SK-N-SH (cell line): ENCODE data around the gene MAP2K5. TPM values are rescaled to one million over a fixed set of nuclear protein-coding genes. Genes with fewer than 3 reads are reported as not detected.

Experiments used
- CTCF ChIA-PET: fragments of 300-600, 350-600 bp; formaldehyde crosslinking; extraction: SDS; loops from one replicate; lab custom pipeline; 2021; lab: Yijun Ruan, JAX
- POLR2A ChIA-PET: fragments of 350-600 bp; sonication (Branson Sonifier 250); formaldehyde crosslinking; extraction: SDS; loops from one replicate; lab custom pipeline; 2020; ENCODE audit warnings: antibody characterized with exemption, inconsistent platforms; lab: Yijun Ruan, JAX
- DNase-seq: peaks from one replicate; pipeline ENCODE4 v3.0.0; 2012
- H2AFZ ChIP-seq: fragments of 200-600 bp; sonication (generic); 2 replicates; pipeline ENCODE4 v1.8.1; 2016; ENCODE audit warnings: antibody characterized with exemption, mild to moderate bottlenecking, low read depth
- H3F3A ChIP-seq: fragments of 200-600 bp; sonication (generic); replicated peaks from 2 replicates; pipeline ENCODE3; 2016; ENCODE audit warnings: antibody characterized with exemption, mild to moderate bottlenecking; ENCODE audit not compliant: insufficient read depth
- H3K27ac ChIP-seq, 2 experiments: fragments of 200-500 bp in 1 of 2; fragments of 200-600 bp in 1 of 2; sonication (Bioruptor generic) in 1 of 2; sonication (generic), shearing (Covaris generic) in 1 of 2; 2 replicates each; pipeline versions ENCODE4 v1.5.1 to v1.6.1; 2014 to 2016; ENCODE audit warnings: low read depth in 2 of 2, inconsistent platforms in 1 of 2, low read length in 1 of 2, mild to moderate bottlenecking in 1 of 2, mixed read lengths in 1 of 2
- H3K27me3 ChIP-seq: fragments of 200-600 bp; sonication (generic), shearing (Covaris generic); 2 replicates; pipeline ENCODE4 v1.6.1; 2016; ENCODE audit warnings: mixed run types; ENCODE audit not compliant: insufficient read depth
- H3K36me3 ChIP-seq, 2 experiments: fragments of 200-500 bp in 1 of 2; fragments of 200-600 bp in 1 of 2; sonication (Bioruptor generic) in 1 of 2; sonication (generic) in 1 of 2; replicated peaks in 1 of 2; 2 replicates each; pipeline versions ENCODE3 to v1.5.1; 2014 to 2016; ENCODE audit warnings: low read length in 1 of 2, mild to moderate bottlenecking in 1 of 2; ENCODE audit not compliant: insufficient read depth in 2 of 2, control insufficient read depth in 1 of 2
- H3K4me1 ChIP-seq, 2 experiments: fragments of 200-500 bp in 1 of 2; fragments of 200-600 bp in 1 of 2; sonication (Bioruptor generic) in 1 of 2; sonication (generic), shearing (Covaris generic) in 1 of 2; 2 replicates each; pipeline versions ENCODE4 v1.5.1 to v1.6.1; 2014 to 2016; ENCODE audit warnings: low read depth in 1 of 2, low read length in 1 of 2, mixed run types in 1 of 2; ENCODE audit not compliant: insufficient read depth in 2 of 2, control insufficient read depth in 1 of 2
- H3K4me2 ChIP-seq: fragments of 200-600 bp; sonication (generic), shearing (Covaris generic); 2 replicates; pipeline ENCODE4 v1.6.1; 2017; ENCODE audit warnings: mixed run types
- H3K4me3 ChIP-seq, 2 experiments: fragments of 200-500 bp in 1 of 2; fragments of 200-600 bp in 1 of 2; sonication (Bioruptor generic) in 1 of 2; sonication (generic), shearing (Covaris generic) in 1 of 2; 2 replicates each; pipeline versions ENCODE4 v1.5.1 to v1.8.1; 2014 to 2016; ENCODE audit warnings: low read depth in 2 of 2, inconsistent platforms in 1 of 2, low read length in 1 of 2, mild to moderate bottlenecking in 1 of 2, mixed read lengths in 1 of 2, moderate library complexity in 1 of 2
- H3K79me2 ChIP-seq: fragments of 200-600 bp; sonication (generic); 2 replicates; pipeline ENCODE4 v1.8.1; 2017; ENCODE audit warnings: mild to moderate bottlenecking; ENCODE audit not compliant: insufficient read depth
- H3K9ac ChIP-seq: fragments of 200-600 bp; sonication (generic); 2 replicates; pipeline ENCODE4 v1.6.1; 2017; ENCODE audit warnings: mixed run types
- H3K9me2 ChIP-seq: fragments of 200-600 bp; sonication (generic); 2 replicates; pipeline ENCODE4 v1.6.1; 2017; ENCODE audit warnings: mixed run types
- H3K9me3 ChIP-seq: fragments of 200-600 bp; sonication (generic); 2 replicates; pipeline ENCODE4 v1.6.1; 2017; ENCODE audit warnings: mixed run types, mild to moderate bottlenecking, moderate library complexity
- H4K20me1 ChIP-seq: fragments of 200-600 bp; sonication (generic); 2 replicates; pipeline ENCODE4 v1.6.1; 2017; ENCODE audit warnings: mild to moderate bottlenecking, mixed run types; ENCODE audit not compliant: insufficient read depth
- CHD2 ChIP-seq: fragments of 150-350 bp; IDR thresholded peaks from 2 replicates; pipeline ENCODE4 v1.6.1; 2018; ENCODE audit warnings: low read length; ENCODE audit not compliant: partially characterized antibody
- EP300 ChIP-seq, 2 experiments: IDR thresholded peaks; 2 replicates each; pipeline versions ENCODE4 v1.4.0 to v1.6.1; 2012; ENCODE audit warnings: borderline replicate concordance in 1 of 2, low read depth in 1 of 2, low read length in 1 of 2
- FOSL2 ChIP-seq: IDR thresholded peaks from 2 replicates; pipeline ENCODE4 v1.4.0; 2012; ENCODE audit warnings: low read depth, mild to moderate bottlenecking, moderate library complexity, borderline replicate concordance
- FOXJ3 ChIP-seq: sonication (generic); formaldehyde crosslinking; IDR thresholded peaks from 2 replicates; pipeline ENCODE4 v1.5.1; 2020; ENCODE audit warnings: mild to moderate bottlenecking, missing genetic modification reagents
- FOXM1 ChIP-seq: IDR thresholded peaks from 2 replicates; pipeline ENCODE4 v1.4.0; 2012; ENCODE audit warnings: low read depth, mild to moderate bottlenecking
- GABPA ChIP-seq: IDR thresholded peaks from 2 replicates; pipeline ENCODE4 v1.4.0; 2012; ENCODE audit warnings: low read depth, mild to moderate bottlenecking
- GATA2 ChIP-seq: sonication (generic); formaldehyde crosslinking; IDR thresholded peaks from 2 replicates; pipeline ENCODE4 v1.5.0; 2020; ENCODE audit warnings: mild to moderate bottlenecking, missing genetic modification reagents
- NFIC ChIP-seq: IDR thresholded peaks from 2 replicates; pipeline ENCODE4 v1.4.0; 2012; ENCODE audit warnings: borderline replicate concordance
- POLR2AphosphoS5 ChIP-seq: IDR thresholded peaks from 2 replicates; pipeline ENCODE4 v1.6.1; 2012; ENCODE audit warnings: low read depth, low read length
- REST ChIP-seq: IDR thresholded peaks from 2 replicates; pipeline ENCODE4 v1.6.1; 2012; ENCODE audit warnings: mild to moderate bottlenecking, low read depth, low read length, moderate library complexity
- RFX5 ChIP-seq: IDR thresholded peaks from 2 replicates; pipeline ENCODE4 v1.6.1; 2012; ENCODE audit warnings: mild to moderate bottlenecking, improper control_type of control experiment, low read length
- RXRA ChIP-seq: IDR thresholded peaks from 2 replicates; pipeline ENCODE4 v1.4.0; 2012; ENCODE audit warnings: low read depth, mild to moderate bottlenecking, borderline replicate concordance
- SMC3 ChIP-seq: IDR thresholded peaks from 2 replicates; pipeline ENCODE4 v1.6.1; 2012; ENCODE audit warnings: low read depth, low read length, improper control_type of control experiment
- TAF1 ChIP-seq: IDR thresholded peaks from 2 replicates; pipeline ENCODE4 v1.6.1; 2012; ENCODE audit warnings: low read depth, mild to moderate bottlenecking, low read length, moderate library complexity, borderline replicate concordance
- TCF12 ChIP-seq: IDR thresholded peaks from 2 replicates; pipeline ENCODE4 v1.4.0; 2012
- TEAD4 ChIP-seq: IDR thresholded peaks from 2 replicates; pipeline ENCODE4 v1.4.0; 2012; ENCODE audit warnings: mild to moderate bottlenecking, borderline replicate concordance; ENCODE audit not compliant: insufficient read depth
- USF2 ChIP-seq: fragments of 150-350 bp; IDR thresholded peaks from 2 replicates; pipeline ENCODE4 v1.6.1; 2017; ENCODE audit warnings: antibody characterized with exemption, low read length, low read depth, borderline replicate concordance
- YY1 ChIP-seq: IDR thresholded peaks from 2 replicates; pipeline ENCODE4 v1.4.0; 2012; ENCODE audit warnings: low read depth, mild to moderate bottlenecking
- WGBS: methylation state at CpG from one replicate; pipeline ENCODE4 v1.1.6; 2017; ENCODE audit warnings: low lambda C conversion rate; 5-methylcytosine and 5-hydroxymethylcytosine counted together
- polyA plus RNA-seq, 3 experiments: library from polyadenylated mRNA; depleted of rRNA; stranded (reverse); fragments of >200 nt; gene quantifications; 2 replicates each; pipeline ENCODE4 v1.2.3, GENCODE V29; 2012
- TF ChIP-seq, protein P1 (sequence below): IDR thresholded peaks from 2 replicates; pipeline ENCODE4 v1.4.0; 2012; ENCODE audit warnings: low read depth, borderline replicate concordance

MAP2K5 gene
- polyA plus RNA-seq, 1 of the 3 experiments (the other 2 are of a cell fraction), result 6.2 TPM

- no peaks in the 10 kb centered on the region for H3F3A ChIP-seq
- no peak for TF ChIP-seq RFX5
- no peak for TF ChIP-seq GABPA
- no peak for TF ChIP-seq FOXJ3 (CRISPR knock-in tag)
- no peak for TF ChIP-seq POLR2AphosphoS5
- no peak for TF ChIP-seq RXRA
- no peak for TF ChIP-seq NFIC
- TF ChIP-seq SMC3, result no peak
- TF ChIP-seq YY1, result no peak
- TF ChIP-seq TAF1, result no peak
- no peak for TF ChIP-seq REST
- no peak for TF ChIP-seq FOXM1
- no peak for TF ChIP-seq EP300 (IDR thresholded peaks at IDR 0.05; ENCODE audit: borderline replicate concordance in 1 of 2, low read depth in 1 of 2, low read length in 1 of 2)
- no peak for TF ChIP-seq FOSL2
- TF ChIP-seq CHD2, result no peak
- ChIA-PET POLR2A (no interaction called here), CTCF (interaction anchor here (1.2 kb wide), 2 partner anchors 10 to 39 kb away, joined by 3 read pairs; no protein-coding TSS in a partner anchor)
- peaks cover 0 to 4% of the 10 kb centered on the region in 2 experiments for H3K36me3 ChIP-seq
- no peaks in the 10 kb centered on the region for H3K79me2 ChIP-seq
- no peak overlapping the region for H3K4me3 ChIP-seq
- H4K20me1 ChIP-seq, result no peaks in the 10 kb centered on the region
- 88% methylated on average over 10 of the region's 12 CpGs for WGBS
- no peak overlapping the region for H2AFZ ChIP-seq
- no peak overlapping the region for H3K9ac ChIP-seq
- no peak overlapping the region for H3K4me2 ChIP-seq
- DNase-seq, result no peak
- H3K4me1 ChIP-seq, result peaks cover 0 to 2% of the 10 kb centered on the region in 2 experiments; a peak in 1 of 4 replicates
- H3K9me2 ChIP-seq, result no peaks in the 10 kb centered on the region
- H3K9me3 ChIP-seq, result no peaks in the 10 kb centered on the region
- H3K27ac ChIP-seq, result no peak overlapping the region
- no peaks in the 10 kb centered on the region for H3K27me3 ChIP-seq
Measured at GRCh38 chr15:67784856-67785430, 242.4 kb downstream of the MAP2K5 start.

DNA sequence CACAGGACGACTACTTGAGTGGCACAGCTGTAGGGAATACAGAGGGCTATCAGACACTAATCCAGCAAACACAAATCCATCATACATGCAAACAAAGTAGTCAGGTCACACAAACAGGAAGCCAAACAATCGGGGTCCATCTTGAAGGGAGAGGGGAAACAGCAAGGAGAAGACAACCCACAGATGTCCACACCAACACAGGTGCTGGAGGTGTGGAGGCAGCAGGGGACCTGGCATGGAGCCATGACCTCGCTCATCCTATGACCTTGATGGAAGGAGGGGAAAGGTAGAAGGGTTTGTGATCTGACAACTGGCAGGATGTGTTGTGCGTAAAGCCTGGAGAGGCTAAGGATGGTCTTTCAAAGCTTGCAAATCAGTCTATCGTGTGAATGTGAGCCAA, 242.9 kb downstream of the MAP2K5 start:
- no peaks in the 10 kb centered on the region for H3F3A ChIP-seq
- ChIA-PET CTCF (interaction anchor here (0.7 to 1.2 kb wide), 2 partner anchors 38 to 328 kb away, joined by 3 read pairs; no protein-coding TSS in a partner anchor), POLR2A (no interaction called here)
- no peaks in the 10 kb centered on the region for H3K9me3 ChIP-seq
- no peak overlapping the region for H3K4me2 ChIP-seq
- H3K27me3 ChIP-seq, result no peaks in the 10 kb centered on the region
- H3K9me2 ChIP-seq, result no peaks in the 10 kb centered on the region
- no peak overlapping the region for H3K27ac ChIP-seq
- TF ChIP-seq TCF12 (no peak), USF2 (no peak), RFX5 (no peak), GATA2 (CRISPR knock-in tag) (no peak), TEAD4 (no peak)
- TF ChIP-seq, protein P1, sequence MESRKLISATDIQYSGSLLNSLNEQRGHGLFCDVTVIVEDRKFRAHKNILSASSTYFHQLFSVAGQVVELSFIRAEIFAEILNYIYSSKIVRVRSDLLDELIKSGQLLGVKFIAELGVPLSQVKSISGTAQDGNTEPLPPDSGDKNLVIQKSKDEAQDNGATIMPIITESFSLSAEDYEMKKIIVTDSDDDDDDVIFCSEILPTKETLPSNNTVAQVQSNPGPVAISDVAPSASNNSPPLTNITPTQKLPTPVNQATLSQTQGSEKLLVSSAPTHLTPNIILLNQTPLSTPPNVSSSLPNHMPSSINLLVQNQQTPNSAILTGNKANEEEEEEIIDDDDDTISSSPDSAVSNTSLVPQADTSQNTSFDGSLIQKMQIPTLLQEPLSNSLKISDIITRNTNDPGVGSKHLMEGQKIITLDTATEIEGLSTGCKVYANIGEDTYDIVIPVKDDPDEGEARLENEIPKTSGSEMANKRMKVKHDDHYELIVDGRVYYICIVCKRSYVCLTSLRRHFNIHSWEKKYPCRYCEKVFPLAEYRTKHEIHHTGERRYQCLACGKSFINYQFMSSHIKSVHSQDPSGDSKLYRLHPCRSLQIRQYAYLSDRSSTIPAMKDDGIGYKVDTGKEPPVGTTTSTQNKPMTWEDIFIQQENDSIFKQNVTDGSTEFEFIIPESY, result no peak
- TF ChIP-seq, all 33 proteins: peak for 0
- Histone ChIP-seq H4K20me1 (no peaks in the 10 kb centered on the region), H2AFZ (no peak overlapping the region), H3K9ac (no peak overlapping the region), H3K4me1 (peaks cover 0 to 2% of the 10 kb centered on the region in 2 experiments; a peak in 1 of 4 replicates), H3K4me3 (no peak overlapping the region), H3K36me3 (peaks cover 0 to 4% of the 10 kb centered on the region in 2 experiments), H3K79me2 (no peaks in the 10 kb centered on the region)
- DNase-seq, result no peak
- 86% methylated on average over 5 of the region's 5 CpGs for WGBS
